GM21360 (cell line): Measurements from ENCODE around the gene LYSMD2.

ENCODE experiments used
- ATAC-seq: cut with Tn5 transposase; IDR thresholded peaks from one replicate; pipeline ENCODE4 v1.9.1; 2021; ENCODE audit warnings: mild to moderate bottlenecking, moderate library complexity; ENCODE audit not compliant: unreplicated experiment

The LYSMD2 gene

GRCh38 chr15:51721199-51721960 lies 16.1 kb downstream of the LYSMD2 start:
- no peak for ATAC-seq

- no peak for ATAC-seq
Measured at GRCh38 chr15:51720201-51720995, 17.1 kb downstream of the LYSMD2 start.

DNA sequence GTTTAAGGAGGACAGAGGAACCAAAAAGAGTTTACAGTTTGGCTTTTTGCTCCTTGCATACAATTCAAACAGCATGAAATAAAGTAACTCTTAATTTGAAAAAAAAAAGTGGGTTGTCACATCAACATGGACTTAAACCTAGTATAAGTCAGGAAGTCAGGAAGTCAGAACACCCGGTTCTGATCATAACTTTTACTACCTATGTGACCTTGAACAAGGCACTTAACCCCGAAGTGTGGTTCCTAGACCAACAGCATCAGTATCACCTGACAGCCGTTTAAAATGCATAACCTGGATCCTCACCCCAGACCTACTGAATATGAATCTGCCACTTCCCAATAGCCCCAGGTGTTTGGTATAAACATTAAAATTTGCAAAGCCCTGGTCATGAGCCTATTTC lies 18.7 kb downstream of the LYSMD2 start:
- no peak for ATAC-seq

GRCh38 chr15:51718219-51718618 lies 19.2 kb downstream of the LYSMD2 start:
- no peak for ATAC-seq

- no peak for ATAC-seq
Measured at GRCh38 chr15:51714911-51715310, 22.5 kb downstream of the LYSMD2 start.

GRCh38 chr15:51714162-51714561 lies 23.3 kb downstream of the LYSMD2 start:
- no peak for ATAC-seq

DNA sequence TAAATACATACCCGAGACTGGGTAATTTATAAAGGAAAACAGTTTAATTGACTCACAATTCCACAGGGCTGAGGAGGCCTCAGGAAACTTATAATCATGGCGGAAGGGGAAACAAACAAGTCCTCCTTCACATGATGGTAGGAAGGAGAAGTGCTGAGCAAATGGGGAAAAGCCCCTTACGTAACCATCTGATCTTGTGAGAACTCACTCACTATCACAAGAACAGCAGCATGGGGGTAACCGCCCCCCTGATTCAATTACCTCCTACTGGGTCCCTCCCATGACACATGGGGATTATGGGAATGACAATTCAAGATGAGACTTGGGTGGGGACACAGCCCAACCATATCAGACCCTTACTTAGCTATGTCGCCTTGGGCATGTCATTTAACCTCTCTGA lies 28.4 kb downstream of the LYSMD2 start:
- ATAC-seq = no peak

- ATAC-seq = no peak
Measured at GRCh38 chr15:51708013-51708412, 29.4 kb downstream of the LYSMD2 start.

GRCh38 chr15:51706926-51707608 lies 30.4 kb downstream of the LYSMD2 start:
- no peak for ATAC-seq

DNA sequence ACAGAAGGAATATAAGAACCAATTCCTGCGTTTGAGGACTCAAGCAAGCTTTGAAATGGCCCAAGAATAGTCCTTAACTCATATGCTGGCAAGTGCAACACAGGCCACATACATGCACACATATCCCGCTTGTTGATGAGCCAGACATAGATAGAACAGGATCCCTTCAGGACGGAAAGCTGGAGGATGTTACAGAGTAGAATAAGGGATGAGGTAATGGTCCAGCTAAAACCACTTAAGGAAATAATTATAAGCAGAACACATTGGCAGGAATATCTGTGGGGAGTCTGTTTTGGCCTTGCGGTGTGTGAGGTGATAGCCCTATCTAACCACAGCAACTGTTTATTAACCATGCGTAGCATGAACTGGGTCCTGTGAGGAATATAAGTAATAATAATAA lies 31.2 kb downstream of the LYSMD2 start:
- no peak for ATAC-seq

DNA sequence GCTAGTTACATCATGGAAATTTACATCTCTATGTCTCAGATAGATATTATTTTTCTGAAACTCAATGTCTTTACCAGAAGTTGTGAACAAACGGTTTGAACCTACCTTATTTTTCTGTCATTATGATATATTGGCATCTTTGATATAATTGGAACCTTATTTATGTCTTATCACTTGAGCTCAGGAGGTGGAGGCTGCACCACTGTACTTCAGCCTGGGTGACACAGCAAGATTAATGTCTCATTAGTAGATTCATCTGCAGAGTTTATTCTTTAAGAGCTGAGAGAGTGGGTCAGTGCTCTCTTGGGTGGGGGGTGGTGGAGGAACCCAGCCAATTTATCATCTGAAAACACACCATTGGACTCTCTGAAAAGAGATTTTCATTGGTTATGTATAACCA lies 34.7 kb downstream of the LYSMD2 start:
- ATAC-seq = no peak

- ATAC-seq = no peak
Measured at GRCh38 chr15:51699373-51699772, 38.1 kb downstream of the LYSMD2 start.

DNA sequence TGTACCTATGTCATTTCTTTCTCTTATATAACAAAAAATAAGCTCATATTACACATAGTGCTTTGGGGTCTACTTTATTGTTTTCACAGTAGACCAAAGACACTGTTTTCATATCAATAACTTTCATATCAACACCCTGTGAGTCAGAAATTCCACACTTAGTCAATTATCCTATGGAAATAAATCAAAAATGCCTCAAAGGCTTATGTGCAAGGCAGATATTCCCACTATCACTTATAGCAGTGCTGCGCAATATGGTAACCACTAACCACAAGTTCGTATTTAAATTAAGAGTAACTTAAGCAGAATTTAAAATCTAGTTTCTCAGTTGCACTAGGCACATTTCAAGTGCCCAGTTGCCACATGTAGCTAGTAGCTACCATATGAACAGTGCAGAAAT lies 40.3 kb downstream of the LYSMD2 start:
- ATAC-seq = no peak

GRCh38 chr15:51696566-51696965 lies 40.9 kb downstream of the LYSMD2 start:
- ATAC-seq = no peak

- ATAC-seq = no peak
Measured at GRCh38 chr15:51692154-51692553, 45.3 kb downstream of the LYSMD2 start.

DNA sequence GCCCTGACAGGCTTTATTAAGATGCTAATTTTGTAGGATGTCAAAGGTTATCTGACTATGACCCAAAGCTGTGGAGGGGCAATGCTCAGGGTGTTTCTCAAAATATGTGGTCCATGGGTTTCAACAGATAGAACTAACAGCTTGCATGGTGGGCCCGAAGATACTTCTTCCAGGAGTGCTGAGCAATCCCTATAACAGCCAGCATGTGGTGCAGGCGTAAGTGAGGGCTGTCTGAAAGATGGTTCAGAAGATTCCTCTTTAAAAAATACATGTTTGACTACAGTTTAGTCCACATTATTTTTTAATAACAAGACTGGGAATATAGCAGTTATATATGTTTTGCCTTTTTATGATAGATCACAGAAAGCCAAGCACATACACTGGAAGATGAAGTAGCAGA lies 48.6 kb downstream of the LYSMD2 start:
- no peak for ATAC-seq

GRCh38 chr15:51687565-51687964 lies 49.9 kb downstream of the LYSMD2 start:
- ATAC-seq = no peak

DNA sequence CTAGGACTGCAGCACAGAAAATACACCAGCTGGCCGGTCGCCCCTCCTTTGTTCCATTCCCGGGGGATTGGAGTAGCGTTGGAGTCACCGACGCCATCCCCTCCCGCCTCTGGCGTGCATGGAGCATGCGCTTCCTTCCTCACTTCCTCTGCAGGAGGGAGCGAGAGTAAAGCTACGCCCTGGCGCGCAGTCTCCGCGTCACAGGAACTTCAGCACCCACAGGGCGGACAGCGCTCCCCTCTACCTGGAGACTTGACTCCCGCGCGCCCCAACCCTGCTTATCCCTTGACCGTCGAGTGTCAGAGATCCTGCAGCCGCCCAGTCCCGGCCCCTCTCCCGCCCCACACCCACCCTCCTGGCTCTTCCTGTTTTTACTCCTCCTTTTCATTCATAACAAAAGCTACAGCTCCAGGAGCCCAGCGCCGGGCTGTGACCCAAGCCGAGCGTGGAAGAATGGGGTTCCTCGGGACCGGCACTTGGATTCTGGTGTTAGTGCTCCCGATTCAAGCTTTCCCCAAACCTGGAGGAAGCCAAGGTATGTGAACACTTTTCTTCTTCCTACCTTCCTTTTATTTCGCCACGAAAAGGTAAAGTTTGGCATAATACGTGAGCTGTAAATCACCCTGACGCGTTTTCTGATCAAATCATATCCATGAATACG lies 56.0 kb downstream of the LYSMD2 start, which contains the start of gene SCG3:
Gene SCG3 (plus strand): TSS at position 201 of the 661 bp plus-strand sequence. CDS start 253 bp downstream, at position 454.
- no peak for ATAC-seq

DNA sequence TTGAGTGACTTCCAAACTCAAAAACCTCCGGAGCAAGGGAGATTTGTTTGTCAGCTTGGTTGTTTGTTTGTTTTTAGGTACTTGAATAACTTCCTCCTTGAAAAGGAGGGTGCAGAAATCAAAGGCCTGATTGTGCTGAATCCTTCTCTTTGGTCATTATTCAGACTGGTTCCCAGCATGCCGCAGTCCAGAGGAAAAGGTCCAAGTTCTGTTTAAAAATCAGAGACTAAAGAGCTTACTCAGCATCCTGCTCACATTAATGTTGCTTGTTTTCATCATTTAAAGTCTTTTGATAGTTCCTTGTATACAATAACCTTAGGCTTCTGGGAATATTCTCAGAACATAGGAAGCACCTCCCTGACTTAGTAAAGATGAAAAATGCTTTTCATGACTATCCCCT lies 57.1 kb downstream of the LYSMD2 start:
- no peak for ATAC-seq

DNA sequence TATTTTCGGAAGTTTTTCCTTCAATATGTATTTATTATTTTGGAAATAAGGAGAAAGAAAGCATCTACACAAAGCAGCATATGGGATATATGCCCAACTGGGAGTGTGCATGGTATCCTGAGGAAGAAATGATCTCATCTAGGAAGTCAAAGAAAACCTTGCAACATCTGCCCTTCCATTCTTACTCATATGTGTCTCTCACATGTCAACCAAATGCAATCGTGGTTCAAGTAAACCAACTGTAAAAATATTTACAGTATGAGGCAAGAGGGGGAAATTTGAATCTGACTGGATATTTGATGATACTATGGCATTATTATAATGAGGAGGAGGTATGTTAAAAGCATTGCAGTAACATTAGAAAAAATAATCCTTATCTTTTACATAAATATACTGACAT lies 59.4 kb downstream of the LYSMD2 start:
- no peak for ATAC-seq

DNA sequence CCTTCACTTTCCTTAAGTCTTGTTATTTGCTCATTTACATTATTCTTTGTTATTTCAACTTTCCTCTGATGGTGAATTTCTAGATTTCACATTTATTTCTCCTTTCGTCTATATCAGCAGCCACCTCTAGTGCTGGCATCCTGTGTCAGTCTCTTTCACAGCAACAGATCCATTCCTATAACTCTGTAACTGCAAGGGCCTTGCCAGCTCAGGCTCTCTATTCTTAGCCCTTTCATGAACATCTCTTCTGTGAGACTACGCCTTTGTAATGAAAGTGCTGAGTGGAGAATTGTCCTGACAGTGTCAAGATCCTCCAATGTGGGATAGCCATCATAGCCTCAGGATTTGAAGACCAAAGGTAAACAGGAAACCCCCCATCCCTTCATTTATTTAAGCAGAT lies 60.0 kb downstream of the LYSMD2 start:
- no peak for ATAC-seq
